ENCODE measurements around the gene GRAMD1A. TPM values are rescaled to one million over a fixed set of nuclear protein-coding genes. Genes with fewer than 3 reads are reported as not detected.

GRAMD1A gene
- total RNA-seq, 1 experiment from 2014 or later: 62.7 TPM

DNA sequence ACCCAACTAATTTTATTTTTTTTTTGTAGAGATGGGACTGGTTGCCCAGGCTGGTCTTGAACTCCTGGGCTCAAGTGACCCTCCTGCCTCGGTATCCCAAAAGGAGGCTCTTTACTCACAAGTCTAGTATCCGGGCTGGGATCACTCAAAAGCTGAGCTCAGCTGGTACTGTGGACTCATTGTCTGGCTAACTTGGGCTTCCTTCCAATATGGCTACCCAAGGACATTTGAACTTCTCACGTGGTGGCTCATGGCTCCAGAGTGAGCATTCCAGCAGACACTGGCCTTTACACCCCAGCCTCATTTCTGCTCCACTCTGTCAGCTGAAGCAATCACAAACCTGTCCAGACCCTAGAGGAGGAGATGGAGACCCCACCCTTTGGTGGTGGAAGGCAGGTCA lies 70.3 kb downstream of the GRAMD1A start:
- BruUV-seq (replicated peaks): no TSS peak
- no peaks in the 10 kb centered on the region for H3K9me3 ChIP-seq (ENCODE audit: insufficient read depth, low read depth)
- ChIA-PET CTCF (interaction anchor here (0.6 kb wide), 1 partner anchor 20 kb away, joined by 4 read pairs; no protein-coding TSS in a partner anchor), POLR2A (ENCODE audit: unreplicated experiment) (no interaction called here)
- no peak for DNase-seq
- H3K4me2 ChIP-seq: no peak overlapping the region
- H3K27ac ChIP-seq: no peak overlapping the region
- no peaks in the 10 kb centered on the region for H3K36me3 ChIP-seq (ENCODE audit: low read depth)
- intact Hi-C loops (cut with micrococcal nuclease; ENCODE audit: unreplicated experiment): no loop called here
- H3K9me2 ChIP-seq (ENCODE audit: insufficient read depth): no peaks in the 10 kb centered on the region
- no peaks in the 10 kb centered on the region for H3K27me3 ChIP-seq (ENCODE audit: insufficient read depth, low read depth)
- no peaks in the 10 kb centered on the region for H4K20me1 ChIP-seq (ENCODE audit: insufficient read depth)
- peaks cover 10% of the 10 kb centered on the region; the same call in 1 of the 2 replicates for H3F3A ChIP-seq (ENCODE audit: insufficient read depth, low read depth)
- H3K79me2 ChIP-seq (ENCODE audit: low read depth): no peaks in the 10 kb centered on the region
- no peak overlapping the region for H2AFZ ChIP-seq
- TF ChIP-seq, protein P1, sequence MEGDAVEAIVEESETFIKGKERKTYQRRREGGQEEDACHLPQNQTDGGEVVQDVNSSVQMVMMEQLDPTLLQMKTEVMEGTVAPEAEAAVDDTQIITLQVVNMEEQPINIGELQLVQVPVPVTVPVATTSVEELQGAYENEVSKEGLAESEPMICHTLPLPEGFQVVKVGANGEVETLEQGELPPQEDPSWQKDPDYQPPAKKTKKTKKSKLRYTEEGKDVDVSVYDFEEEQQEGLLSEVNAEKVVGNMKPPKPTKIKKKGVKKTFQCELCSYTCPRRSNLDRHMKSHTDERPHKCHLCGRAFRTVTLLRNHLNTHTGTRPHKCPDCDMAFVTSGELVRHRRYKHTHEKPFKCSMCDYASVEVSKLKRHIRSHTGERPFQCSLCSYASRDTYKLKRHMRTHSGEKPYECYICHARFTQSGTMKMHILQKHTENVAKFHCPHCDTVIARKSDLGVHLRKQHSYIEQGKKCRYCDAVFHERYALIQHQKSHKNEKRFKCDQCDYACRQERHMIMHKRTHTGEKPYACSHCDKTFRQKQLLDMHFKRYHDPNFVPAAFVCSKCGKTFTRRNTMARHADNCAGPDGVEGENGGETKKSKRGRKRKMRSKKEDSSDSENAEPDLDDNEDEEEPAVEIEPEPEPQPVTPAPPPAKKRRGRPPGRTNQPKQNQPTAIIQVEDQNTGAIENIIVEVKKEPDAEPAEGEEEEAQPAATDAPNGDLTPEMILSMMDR (conservative IDR thresholded peaks at IDR 0.05): no peak
- TF ChIP-seq EZH2 (IDR thresholded peaks at IDR 0.05; ENCODE audit: low read depth): no peak
- H3K4me3 ChIP-seq: no peak overlapping the region
- H3K4me1 ChIP-seq (replicated peaks; ENCODE audit: insufficient read depth): peaks cover 23% of the 10 kb centered on the region

DNA sequence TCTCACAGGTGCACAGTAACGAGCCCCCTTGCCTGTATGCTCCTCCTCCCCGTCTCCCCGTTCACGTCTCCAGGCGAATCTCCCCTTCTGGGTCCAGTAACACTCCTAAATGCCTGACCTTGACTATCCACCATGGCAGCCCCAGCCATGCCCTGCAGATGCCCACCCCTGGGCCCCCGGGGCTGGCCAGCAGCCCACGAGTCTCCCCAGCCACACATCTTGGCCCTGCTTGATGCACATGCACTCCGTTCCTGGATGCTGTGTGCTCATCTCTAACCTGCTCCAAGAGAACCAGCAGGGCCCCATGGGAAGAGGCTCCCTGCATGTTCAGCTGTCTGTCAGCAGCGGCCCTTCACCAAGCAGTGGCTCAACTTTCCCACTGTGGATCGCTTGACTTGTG lies 73.4 kb downstream of the GRAMD1A start:
- no peak overlapping the region for H3K27ac ChIP-seq
- H3K9me3 ChIP-seq (ENCODE audit: insufficient read depth, low read depth): no peaks in the 10 kb centered on the region
- ChIA-PET POLR2A (ENCODE audit: unreplicated experiment) (no interaction called here), CTCF (no interaction called here)
- no peaks in the 10 kb centered on the region for H3K36me3 ChIP-seq (ENCODE audit: low read depth)
- no peak overlapping the region for H2AFZ ChIP-seq
- BruUV-seq (replicated peaks): no TSS peak
- intact Hi-C loops (cut with micrococcal nuclease; ENCODE audit: unreplicated experiment): no loop called here
- TF ChIP-seq, protein P1 (conservative IDR thresholded peaks at IDR 0.05): no peak
- TF ChIP-seq EZH2 (IDR thresholded peaks at IDR 0.05; ENCODE audit: low read depth): no peak
- H3K4me2 ChIP-seq: no peak overlapping the region
- H3K79me2 ChIP-seq (ENCODE audit: low read depth): no peaks in the 10 kb centered on the region
- peaks cover 12% of the 10 kb centered on the region for H3K4me1 ChIP-seq (replicated peaks; ENCODE audit: insufficient read depth)
- H3F3A ChIP-seq (ENCODE audit: insufficient read depth, low read depth): no peaks in the 10 kb centered on the region; the same call in 1 of the 2 replicates
- no peak for DNase-seq
- H3K9me2 ChIP-seq (ENCODE audit: insufficient read depth): no peaks in the 10 kb centered on the region
- no peak overlapping the region for H3K4me3 ChIP-seq
- H4K20me1 ChIP-seq (ENCODE audit: insufficient read depth): no peaks in the 10 kb centered on the region
- H3K27me3 ChIP-seq (ENCODE audit: insufficient read depth, low read depth): peaks cover 5% of the 10 kb centered on the region; the same call in 1 of the 2 replicates

DNA sequence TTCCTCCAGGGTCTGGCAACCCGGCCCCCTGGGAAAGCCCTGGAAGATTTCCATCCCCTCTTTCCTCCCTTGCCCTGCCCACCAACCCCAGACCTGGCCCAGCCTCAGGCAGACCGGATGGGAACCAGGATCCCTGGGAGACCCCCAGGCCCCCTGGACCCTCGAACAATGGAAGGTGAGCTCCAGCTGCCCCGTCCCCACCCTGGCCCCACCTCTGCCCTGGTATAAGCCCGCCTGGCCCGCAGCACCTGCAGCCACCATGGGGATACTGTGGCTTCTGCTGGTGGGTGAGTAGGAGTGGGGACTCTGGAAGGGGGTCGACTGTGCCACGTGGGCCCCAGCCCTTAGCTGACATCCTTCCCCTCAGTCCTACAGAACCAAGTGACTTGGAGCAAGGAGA lies 73.8 kb downstream of the GRAMD1A start:
- Histone ChIP-seq H3K27ac (no peak overlapping the region), H3F3A (ENCODE audit: insufficient read depth, low read depth) (no peaks in the 10 kb centered on the region; the same call in 1 of the 2 replicates), H4K20me1 (ENCODE audit: insufficient read depth) (no peaks in the 10 kb centered on the region), H2AFZ (no peak overlapping the region), H3K27me3 (ENCODE audit: insufficient read depth, low read depth) (peaks cover 5% of the 10 kb centered on the region; the same call in 1 of the 2 replicates), H3K79me2 (ENCODE audit: low read depth) (no peaks in the 10 kb centered on the region), H3K4me3 (no peak overlapping the region), H3K9me2 (ENCODE audit: insufficient read depth) (no peaks in the 10 kb centered on the region), H3K4me1 (replicated peaks; ENCODE audit: insufficient read depth) (peaks cover 8% of the 10 kb centered on the region), H3K9me3 (ENCODE audit: insufficient read depth, low read depth) (no peaks in the 10 kb centered on the region), H3K4me2 (no peak overlapping the region), H3K36me3 (ENCODE audit: low read depth) (no peaks in the 10 kb centered on the region)
- CTCF ChIA-PET: no interaction called here
- TF ChIP-seq EZH2 (IDR thresholded peaks at IDR 0.05; ENCODE audit: low read depth): no peak
- TF ChIP-seq, protein P1 (conservative IDR thresholded peaks at IDR 0.05): no peak
- no TSS peak for BruUV-seq (replicated peaks)
- intact Hi-C loops (cut with micrococcal nuclease; ENCODE audit: unreplicated experiment): no loop called here
- POLR2A ChIA-PET (ENCODE audit: unreplicated experiment): no interaction called here
- no peak for DNase-seq

Measured in PC-9 (cell line).